Measurements from ENCODE around the gene TCEA2. TPM values are rescaled to one million over a fixed set of nuclear protein-coding genes. Genes with fewer than 3 reads are reported as not detected.

The TCEA2 gene
- total and polyA plus RNA-seq, 2 donors (not counting 1 experiment from before 2014, with no cell fraction given): 17.1 to 23.9 TPM

DNA sequence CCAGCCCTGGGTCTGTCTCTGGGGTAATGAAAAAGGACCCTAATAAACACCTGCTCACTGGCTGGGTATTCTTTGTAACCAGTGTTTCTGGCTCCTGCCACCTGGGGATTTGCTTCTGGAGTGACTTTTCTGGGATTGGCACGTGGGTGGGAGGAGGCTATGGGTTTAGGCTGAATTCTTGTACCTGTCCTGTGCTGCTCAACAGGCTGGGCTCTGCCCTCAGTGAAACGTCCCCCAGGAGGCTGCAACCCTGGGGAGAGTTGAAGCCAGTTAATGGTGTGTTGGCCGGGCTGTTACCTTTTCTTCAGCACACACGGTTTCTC, 37.5 kb downstream of the TCEA2 start:
- H3K27me3 ChIP-seq (ENCODE audit: control insufficient read depth, insufficient read depth, low read length): peaks cover 29% of the 10 kb centered on the region
- no peaks in the 10 kb centered on the region for H4K20me1 ChIP-seq (ENCODE audit: control insufficient read depth, extremely low read depth, insufficient read depth, low read length)

DNA sequence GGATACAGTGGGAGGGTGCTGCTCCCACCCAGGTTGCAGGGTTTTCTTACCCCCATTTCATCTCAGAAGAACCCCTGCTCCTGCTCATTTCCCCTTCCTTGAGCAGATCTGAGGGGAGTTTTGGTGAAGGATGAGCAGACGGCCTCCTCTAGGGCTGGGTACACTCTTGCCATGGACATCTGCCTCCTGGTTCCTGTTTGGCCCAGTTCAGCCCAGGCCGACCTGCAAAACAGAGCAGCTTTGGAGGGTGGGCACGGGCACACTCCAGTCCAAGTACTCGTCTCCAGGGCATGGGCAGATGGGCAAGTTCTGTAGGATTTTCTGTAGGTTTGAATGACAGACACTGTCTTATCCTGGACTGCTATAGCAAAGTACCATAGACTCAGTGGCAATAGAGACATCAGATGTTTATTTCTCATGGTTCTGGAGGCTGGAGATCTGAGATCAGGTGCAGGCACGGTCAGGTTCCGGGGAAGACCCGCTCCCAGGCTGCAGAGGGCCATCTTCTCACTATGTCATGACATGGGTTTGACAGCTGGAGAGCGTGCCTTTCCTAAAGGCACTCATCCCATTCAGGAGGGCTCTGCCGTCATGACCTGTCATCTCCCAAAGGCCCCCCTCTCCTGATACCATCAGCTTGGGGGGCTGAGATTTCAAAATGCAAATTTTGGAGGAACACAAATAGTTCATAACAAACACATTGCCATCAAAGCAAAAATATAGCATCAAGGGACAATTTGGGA, 38.1 kb downstream of the TCEA2 start:
- Histone ChIP-seq H3K4me1 (ENCODE audit: control insufficient read depth, extremely low read depth, insufficient read depth, low read length) (no peaks in the 10 kb centered on the region), H2AFZ (ENCODE audit: low read length) (no peak overlapping the region), H3K4me2 (ENCODE audit: extremely low read depth, insufficient read depth, low read length) (no peak overlapping the region), H3K4me3 (replicated peaks in 1 of 4; ENCODE audit: control extremely low read depth in 1 of 4, insufficient read depth in 1 of 4, low read depth in 3 of 4, low read length in 4 of 4) (no peak overlapping the region), H3K9ac (ENCODE audit: insufficient read depth, low read length) (no peak overlapping the region), H3K36me3 (ENCODE audit: control insufficient read depth, insufficient read depth, low read length) (no peaks in the 10 kb centered on the region), H4K20me1 (ENCODE audit: control insufficient read depth, extremely low read depth, insufficient read depth, low read length) (no peaks in the 10 kb centered on the region), H3K27ac (ENCODE audit: insufficient read depth, low read length) (no peak overlapping the region), H3K27me3 (ENCODE audit: control insufficient read depth, insufficient read depth, low read length) (peaks cover 29% of the 10 kb centered on the region), H3K79me2 (ENCODE audit: control insufficient read depth, insufficient read depth, low read length) (no peaks in the 10 kb centered on the region), H3K9me3 (ENCODE audit: control insufficient read depth, insufficient read depth, low read depth, low read length) (no peaks in the 10 kb centered on the region)
- DNase-seq (ENCODE audit: low read depth in 2 of 2): no peak
- no peak for TF ChIP-seq EZH2 (IDR thresholded peaks at IDR 0.05; ENCODE audit: low read length, missing control alignments)
- TF ChIP-seq, protein P1, sequence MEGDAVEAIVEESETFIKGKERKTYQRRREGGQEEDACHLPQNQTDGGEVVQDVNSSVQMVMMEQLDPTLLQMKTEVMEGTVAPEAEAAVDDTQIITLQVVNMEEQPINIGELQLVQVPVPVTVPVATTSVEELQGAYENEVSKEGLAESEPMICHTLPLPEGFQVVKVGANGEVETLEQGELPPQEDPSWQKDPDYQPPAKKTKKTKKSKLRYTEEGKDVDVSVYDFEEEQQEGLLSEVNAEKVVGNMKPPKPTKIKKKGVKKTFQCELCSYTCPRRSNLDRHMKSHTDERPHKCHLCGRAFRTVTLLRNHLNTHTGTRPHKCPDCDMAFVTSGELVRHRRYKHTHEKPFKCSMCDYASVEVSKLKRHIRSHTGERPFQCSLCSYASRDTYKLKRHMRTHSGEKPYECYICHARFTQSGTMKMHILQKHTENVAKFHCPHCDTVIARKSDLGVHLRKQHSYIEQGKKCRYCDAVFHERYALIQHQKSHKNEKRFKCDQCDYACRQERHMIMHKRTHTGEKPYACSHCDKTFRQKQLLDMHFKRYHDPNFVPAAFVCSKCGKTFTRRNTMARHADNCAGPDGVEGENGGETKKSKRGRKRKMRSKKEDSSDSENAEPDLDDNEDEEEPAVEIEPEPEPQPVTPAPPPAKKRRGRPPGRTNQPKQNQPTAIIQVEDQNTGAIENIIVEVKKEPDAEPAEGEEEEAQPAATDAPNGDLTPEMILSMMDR (conservative IDR thresholded peaks at IDR 0.05 in 1 of 2, IDR thresholded peaks at IDR 0.05 in 1 of 2; ENCODE audit: low read depth in 1 of 2, low read length in 2 of 2): no peak

More for the DNA sequence above, 37.5 kb downstream of the TCEA2 start:
- H2AFZ ChIP-seq (ENCODE audit: low read length): no peak overlapping the region
- no peak overlapping the region for H3K9ac ChIP-seq (ENCODE audit: insufficient read depth, low read length)
- H3K4me1 ChIP-seq (ENCODE audit: control insufficient read depth, extremely low read depth, insufficient read depth, low read length): no peaks in the 10 kb centered on the region
- no peak overlapping the region for H3K4me3 ChIP-seq (replicated peaks in 1 of 4; ENCODE audit: control extremely low read depth in 1 of 4, insufficient read depth in 1 of 4, low read depth in 3 of 4, low read length in 4 of 4)
- H3K9me3 ChIP-seq (ENCODE audit: control insufficient read depth, insufficient read depth, low read depth, low read length): no peaks in the 10 kb centered on the region
- no peaks in the 10 kb centered on the region for H3K79me2 ChIP-seq (ENCODE audit: control insufficient read depth, insufficient read depth, low read length)
- H3K27ac ChIP-seq (ENCODE audit: insufficient read depth, low read length): no peak overlapping the region
- no peak for DNase-seq (ENCODE audit: low read depth in 2 of 2)
- no peaks in the 10 kb centered on the region for H3K36me3 ChIP-seq (ENCODE audit: control insufficient read depth, insufficient read depth, low read length)
- TF ChIP-seq, protein P1 (conservative IDR thresholded peaks at IDR 0.05 in 1 of 2, IDR thresholded peaks at IDR 0.05 in 1 of 2; ENCODE audit: low read depth in 1 of 2, low read length in 2 of 2): no peak
- TF ChIP-seq EZH2 (IDR thresholded peaks at IDR 0.05; ENCODE audit: low read length, missing control alignments): no peak
- H3K4me2 ChIP-seq (ENCODE audit: extremely low read depth, insufficient read depth, low read length): no peak overlapping the region

DNA sequence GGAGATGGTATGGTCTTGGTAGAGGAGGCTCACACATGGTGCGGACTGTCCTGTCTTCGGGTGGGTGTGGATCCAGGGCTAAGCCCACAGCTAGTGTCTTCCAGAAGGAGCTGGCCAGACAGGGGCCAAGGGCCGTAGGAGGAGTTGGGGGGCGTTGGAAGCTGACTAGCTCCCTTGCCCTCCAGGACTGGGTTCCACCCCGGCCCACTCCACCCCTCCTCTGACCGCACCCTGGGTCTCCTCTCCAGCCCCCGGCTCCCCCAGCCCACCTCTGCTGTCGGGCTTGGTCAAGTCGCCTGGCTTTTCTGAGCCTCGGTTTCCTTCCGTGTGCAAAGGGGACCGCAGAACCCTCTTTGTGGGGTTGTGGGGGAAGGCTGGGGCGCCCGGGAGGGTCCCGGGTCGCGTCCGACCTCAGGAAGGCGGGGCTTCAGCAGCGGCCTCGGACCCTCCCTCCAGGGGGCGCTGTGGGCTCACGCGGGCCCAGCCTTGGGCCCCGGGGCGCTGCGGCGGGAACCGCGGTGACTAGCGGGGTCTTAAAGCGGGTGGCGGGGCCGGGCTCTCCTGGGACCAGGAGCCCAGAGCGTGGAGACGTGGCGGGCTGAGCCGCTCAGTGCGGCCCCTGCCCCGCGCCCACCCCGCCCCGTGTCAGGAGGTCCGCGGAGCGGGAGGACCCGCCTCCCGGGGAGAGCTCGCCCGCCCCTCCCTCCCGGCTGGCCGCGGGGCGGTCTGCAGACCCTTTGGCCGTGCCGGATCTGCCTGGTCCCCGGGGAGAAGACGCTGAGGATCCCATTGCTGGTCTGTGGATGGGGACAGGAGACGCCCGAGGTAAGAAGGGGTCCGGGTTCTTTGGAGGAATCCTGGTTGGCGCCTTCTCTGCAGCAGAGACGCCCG, 39.0 kb downstream of the TCEA2 start:
- Histone ChIP-seq H2AFZ (ENCODE audit: low read length) (no peak overlapping the region), H3K4me1 (ENCODE audit: control insufficient read depth, extremely low read depth, insufficient read depth, low read length) (no peaks in the 10 kb centered on the region), H3K27ac (ENCODE audit: insufficient read depth, low read length) (no peak overlapping the region), H3K4me2 (ENCODE audit: extremely low read depth, insufficient read depth, low read length) (no peak overlapping the region), H3K9me3 (ENCODE audit: control insufficient read depth, insufficient read depth, low read depth, low read length) (no peaks in the 10 kb centered on the region), H3K79me2 (ENCODE audit: control insufficient read depth, insufficient read depth, low read length) (no peaks in the 10 kb centered on the region), H3K36me3 (ENCODE audit: control insufficient read depth, insufficient read depth, low read length) (no peaks in the 10 kb centered on the region), H3K27me3 (ENCODE audit: control insufficient read depth, insufficient read depth, low read length) (peaks cover 29% of the 10 kb centered on the region), H3K4me3 (replicated peaks in 1 of 4; ENCODE audit: control extremely low read depth in 1 of 4, insufficient read depth in 1 of 4, low read depth in 3 of 4, low read length in 4 of 4) (no peak overlapping the region), H4K20me1 (ENCODE audit: control insufficient read depth, extremely low read depth, insufficient read depth, low read length) (no peaks in the 10 kb centered on the region), H3K9ac (ENCODE audit: insufficient read depth, low read length) (no peak overlapping the region)
- DNase-seq (ENCODE audit: low read depth in 2 of 2): no peak
- TF ChIP-seq EZH2 (IDR thresholded peaks at IDR 0.05; ENCODE audit: low read length, missing control alignments): peak; percentile 79
- TF ChIP-seq, protein P1 (conservative IDR thresholded peaks at IDR 0.05 in 1 of 2, IDR thresholded peaks at IDR 0.05 in 1 of 2; ENCODE audit: low read depth in 1 of 2, low read length in 2 of 2): peak; percentile 41 to 44

Data from fibroblast of lung (primary cell).